Thyroid gland (tissue), 4 donors: ENCODE measurements around the gene REG3G.

Experiments
- CTCF ChIP-seq, 6 experiments: fragments of 200-600 bp in 3 of 6; fragments of 450-650 bp in 3 of 6; sonication (generic) in 3 of 6; IDR thresholded peaks; one replicate each; pipeline ENCODE4 v1.5.1; 2016 to 2019; ENCODE audit warnings: antibody characterized with exemption in 6 of 6, mild to moderate bottlenecking in 2 of 6, inconsistent platforms in 1 of 6, moderate library complexity in 1 of 6
- POLR2A ChIP-seq, 2 donors: fragments of 450-650 bp; IDR thresholded peaks; one replicate each; pipeline ENCODE4 v1.6.1; 2017; ENCODE audit warnings: antibody characterized with exemption in 2 of 2, mild to moderate bottlenecking in 2 of 2, moderate library complexity in 1 of 2

GRCh38 chr2:79000008-79000576 lies 25.4 kb upstream of the REG3G start:
- no peak for TF ChIP-seq POLR2A (IDR thresholded peaks at IDR 0.05)
- TF ChIP-seq CTCF (IDR thresholded peaks at IDR 0.05) = no peak
